Uterus (tissue), 4 donors: Measurements from ENCODE around the gene CAMK2B. TPM values are rescaled to one million over a fixed set of nuclear protein-coding genes. Genes with fewer than 3 reads are reported as not detected.

ENCODE experiments used
- DNase-seq, 2 donors: peaks; one replicate each; pipeline ENCODE4 v3.0.0-alpha.2; 2019 to 2020
- H3K27ac ChIP-seq, 2 donors: fragments of 200-600 bp; sonication (generic); 1 replicate in 1 of 2; 2 replicates in 1 of 2; pipeline ENCODE4 v1.5.1; 2016 to 2018
- H3K27me3 ChIP-seq, 2 donors: fragments of 200-600 bp; sonication (generic); one replicate each; pipeline ENCODE4 v1.5.1; 2018 to 2019; ENCODE audit warnings: control low read depth in 1 of 2
- H3K36me3 ChIP-seq, 2 donors: fragments of 200-600 bp; sonication (generic); one replicate each; pipeline ENCODE4 v1.5.1; 2019; ENCODE audit warnings: control low read depth in 1 of 2
- H3K4me1 ChIP-seq, 2 donors: fragments of 200-600 bp; sonication (generic); one replicate each; pipeline ENCODE4 v1.5.1; 2018 to 2019; ENCODE audit warnings: control low read depth in 1 of 2
- H3K4me3 ChIP-seq, 2 donors: fragments of 200-600 bp; sonication (generic); 1 replicate in 1 of 2; 2 replicates in 1 of 2; pipeline ENCODE4 v1.5.1; 2018 to 2019; ENCODE audit warnings: mild to moderate bottlenecking in 1 of 2
- H3K9me3 ChIP-seq, 2 donors: fragments of 200-600 bp; sonication (generic); one replicate each; pipeline ENCODE4 v1.5.1; 2019; ENCODE audit warnings: control low read depth in 1 of 2
- CTCF ChIP-seq, 4 experiments: fragments of 200-600 bp in 2 of 4; fragments of 450-650 bp in 2 of 4; sonication (generic) in 2 of 4; IDR thresholded peaks; one replicate each; pipeline ENCODE4 v1.5.1; 2016 to 2019; ENCODE audit warnings: antibody characterized with exemption in 4 of 4, mild to moderate bottlenecking in 2 of 4, moderate library complexity in 1 of 4
- POLR2A ChIP-seq, 2 donors: fragments of 450-650 bp; IDR thresholded peaks; one replicate each; pipeline ENCODE4 v1.6.1; 2016; ENCODE audit warnings: antibody characterized with exemption in 2 of 2, mild to moderate bottlenecking in 1 of 2, moderate library complexity in 1 of 2
- intact Hi-C: fragments of 100-400 bp; cut with DNase I; formaldehyde crosslinking; loops from one replicate; pipeline ENCODE4 v1.15.1; 2023; ENCODE audit warnings: low total_unique reads
- total RNA-seq, 4 donors: library from RNA; depleted of rRNA in 3 of 4; stranded (reverse); fragments of >200 nt in 3 of 4; gene quantifications; one replicate each; pipeline versions ENCODE4 v1.1.0 to v1.2.4, GENCODE V29; 2014 to 2023
- donor health status: DM: yes; HTN: yes; CAD: no.

Gene CAMK2B
- total RNA-seq, 4 donors from 2014 or later = 0.40 to 1.1 TPM; not detected in 2

- DNase-seq = no peak
- Histone ChIP-seq H3K27ac (no peak overlapping the region), H3K4me1 (peaks cover 0 to 5% of the 10 kb centered on the region in 2 donors), H3K36me3 (no peaks in the 10 kb centered on the region), H3K9me3 (no peaks in the 10 kb centered on the region), H3K27me3 (peaks cover 0 to 3% of the 10 kb centered on the region in 2 donors), H3K4me3 (no peak overlapping the region)
- TF ChIP-seq POLR2A (IDR thresholded peaks at IDR 0.05) (no peak), CTCF (IDR thresholded peaks at IDR 0.05) (no peak)
- intact Hi-C loops = no loop called here
Observed at GRCh38 chr7:44329888-44330287, 4.5 kb upstream of the CAMK2B start.

- no peaks in the 10 kb centered on the region for H3K36me3 ChIP-seq
- no peak for TF ChIP-seq POLR2A (IDR thresholded peaks at IDR 0.05)
- no peak for TF ChIP-seq CTCF (IDR thresholded peaks at IDR 0.05)
- H3K9me3 ChIP-seq = no peaks in the 10 kb centered on the region
- intact Hi-C loops = no loop called here
- no peak overlapping the region for H3K4me3 ChIP-seq
- peaks cover 0 to 5% of the 10 kb centered on the region in 2 donors for H3K4me1 ChIP-seq
- H3K27ac ChIP-seq = no peak overlapping the region
- DNase-seq = no peak
- peaks cover 0 to 8% of the 10 kb centered on the region in 2 donors for H3K27me3 ChIP-seq
Observed at GRCh38 chr7:44329081-44329480, 3.7 kb upstream of the CAMK2B start.

GRCh38 chr7:44327981-44328380 is 2.6 kb upstream of the CAMK2B start:
- no peak for TF ChIP-seq POLR2A (IDR thresholded peaks at IDR 0.05)
- TF ChIP-seq CTCF (IDR thresholded peaks at IDR 0.05) = no peak
- intact Hi-C loops = no loop called here
- no peak for DNase-seq

GRCh38 chr7:44326261-44327125 is 1.1 kb upstream of the CAMK2B start:
- no peak overlapping the region for H3K4me3 ChIP-seq
- TF ChIP-seq CTCF (IDR thresholded peaks at IDR 0.05) (no peak), POLR2A (IDR thresholded peaks at IDR 0.05) (no peak)
- H3K9me3 ChIP-seq = no peaks in the 10 kb centered on the region
- no peaks in the 10 kb centered on the region for H3K36me3 ChIP-seq
- H3K27me3 ChIP-seq = peaks cover 0 to 9% of the 10 kb centered on the region in 2 donors
- intact Hi-C loops = no loop called here
- H3K27ac ChIP-seq = no peak overlapping the region
- DNase-seq = no peak
- H3K4me1 ChIP-seq = peaks cover 0 to 5% of the 10 kb centered on the region in 2 donors

More at GRCh38 chr7:44327981-44328380, 2.6 kb upstream of the CAMK2B start:
- Histone ChIP-seq H3K27ac (no peak overlapping the region), H3K4me1 (peaks cover 0 to 5% of the 10 kb centered on the region in 2 donors), H3K27me3 (peaks cover 0 to 9% of the 10 kb centered on the region in 2 donors), H3K4me3 (no peak overlapping the region), H3K36me3 (no peaks in the 10 kb centered on the region), H3K9me3 (no peaks in the 10 kb centered on the region)

- intact Hi-C loops = no loop called here
- Histone ChIP-seq H3K9me3 (no peaks in the 10 kb centered on the region), H3K4me3 (no peak overlapping the region), H3K27ac (no peak overlapping the region), H3K4me1 (peaks cover 0 to 5% of the 10 kb centered on the region in 2 donors), H3K36me3 (no peaks in the 10 kb centered on the region), H3K27me3 (peaks cover 0 to 9% of the 10 kb centered on the region in 2 donors)
- TF ChIP-seq CTCF (IDR thresholded peaks at IDR 0.05) = no peak
- no peak for TF ChIP-seq POLR2A (IDR thresholded peaks at IDR 0.05)
- no peak for DNase-seq
Observed at GRCh38 chr7:44325811-44326241, 432 bp upstream of the CAMK2B start.
